ENCODE results near the gene RBM8A.
"Not testable (repeated sequence)": the region's sequence is repeated elsewhere in the genome, so short reads cannot be mapped to it uniquely, and the experiment has no call there.

DNA sequence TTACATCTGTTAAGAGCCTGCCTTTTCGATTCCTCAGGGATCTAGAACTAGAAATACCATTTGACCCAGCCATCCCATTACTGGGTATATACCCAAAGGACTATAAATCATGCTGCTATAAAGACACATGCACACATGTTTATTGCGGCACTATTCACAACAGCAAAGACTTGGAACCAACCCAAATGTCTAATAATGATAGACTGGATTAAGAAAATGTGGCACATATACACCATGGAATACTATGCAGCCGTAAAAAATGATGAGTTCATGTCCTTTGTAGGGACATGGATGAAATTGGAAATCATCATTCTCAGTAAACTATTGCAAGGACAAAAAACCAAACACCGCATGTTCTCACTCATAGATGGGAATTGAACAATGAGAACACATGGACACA, 7.0 kb downstream of the RBM8A start:
- not testable (repeated sequence) for TF ChIP-seq EZH2 (IDR thresholded peaks at IDR 0.05; ENCODE audit: borderline replicate concordance, insufficient read depth, low read depth, low read length, poor library complexity, severe bottlenecking); CTCF (IDR thresholded peaks at IDR 0.05)
